ENCODE results near the gene RASA3.
A peak's percentile ranks its signal among the peaks of the same experiment; 100 is the strongest.

Gene RASA3

GRCh38 chr13:114063545-114064449 lies 68.6 kb downstream of the RASA3 start:
- no peak for DNase-seq

GRCh38 chr13:114062754-114063153 lies 69.7 kb downstream of the RASA3 start:
- DNase-seq, result no peak

GRCh38 chr13:114062341-114062740 lies 70.1 kb downstream of the RASA3 start:
- no peak for DNase-seq

GRCh38 chr13:114061744-114062143 lies 70.7 kb downstream of the RASA3 start:
- no peak for DNase-seq

GRCh38 chr13:114061047-114061446 lies 71.4 kb downstream of the RASA3 start:
- DNase-seq, result no peak

GRCh38 chr13:114059946-114060860 lies 72.2 kb downstream of the RASA3 start:
- no peak for DNase-seq

- DNase-seq, result no peak
These were observed 73.0 kb downstream of the RASA3 start for GRCh38 chr13:114059428-114059827.

- DNase-seq, result no peak
These were observed 74.2 kb downstream of the RASA3 start for GRCh38 chr13:114058051-114058867.

- DNase-seq, result peak; percentile 25
These were observed 75.0 kb downstream of the RASA3 start for GRCh38 chr13:114057166-114058050.

GRCh38 chr13:114056205-114057013 lies 76.0 kb downstream of the RASA3 start:
- no peak for DNase-seq

GRCh38 chr13:114055766-114056165 lies 76.7 kb downstream of the RASA3 start:
- no peak for DNase-seq

GRCh38 chr13:114054830-114055439 lies 77.5 kb downstream of the RASA3 start:
- no peak for DNase-seq

GRCh38 chr13:114054264-114054663 lies 78.2 kb downstream of the RASA3 start:
- no peak for DNase-seq

- DNase-seq, result peak; percentile 55
These were observed 79.4 kb downstream of the RASA3 start for GRCh38 chr13:114053026-114053425.

GRCh38 chr13:114050536-114051450 lies 81.6 kb downstream of the RASA3 start:
- no peak for DNase-seq

- no peak for DNase-seq
These were observed 82.8 kb downstream of the RASA3 start for GRCh38 chr13:114049626-114050101.

- DNase-seq, result peak; percentile 52
These were observed 83.4 kb downstream of the RASA3 start for GRCh38 chr13:114049026-114049425.

- DNase-seq, result no peak
These were observed 84.0 kb downstream of the RASA3 start for GRCh38 chr13:114048443-114048842.

GRCh38 chr13:114047358-114047881 lies 85.0 kb downstream of the RASA3 start:
- no peak for DNase-seq
